DMS153 (cell line): ENCODE results near the gene USP12.
"Not testable (repeated sequence)": the region's sequence is repeated elsewhere in the genome, so short reads cannot be mapped to it uniquely, and the experiment has no call there.

ENCODE experiments used
- DNase-seq: peaks from one replicate; lab custom pipeline; 2025; lab: John Stamatoyannopoulos, UW

USP12 gene

DNA sequence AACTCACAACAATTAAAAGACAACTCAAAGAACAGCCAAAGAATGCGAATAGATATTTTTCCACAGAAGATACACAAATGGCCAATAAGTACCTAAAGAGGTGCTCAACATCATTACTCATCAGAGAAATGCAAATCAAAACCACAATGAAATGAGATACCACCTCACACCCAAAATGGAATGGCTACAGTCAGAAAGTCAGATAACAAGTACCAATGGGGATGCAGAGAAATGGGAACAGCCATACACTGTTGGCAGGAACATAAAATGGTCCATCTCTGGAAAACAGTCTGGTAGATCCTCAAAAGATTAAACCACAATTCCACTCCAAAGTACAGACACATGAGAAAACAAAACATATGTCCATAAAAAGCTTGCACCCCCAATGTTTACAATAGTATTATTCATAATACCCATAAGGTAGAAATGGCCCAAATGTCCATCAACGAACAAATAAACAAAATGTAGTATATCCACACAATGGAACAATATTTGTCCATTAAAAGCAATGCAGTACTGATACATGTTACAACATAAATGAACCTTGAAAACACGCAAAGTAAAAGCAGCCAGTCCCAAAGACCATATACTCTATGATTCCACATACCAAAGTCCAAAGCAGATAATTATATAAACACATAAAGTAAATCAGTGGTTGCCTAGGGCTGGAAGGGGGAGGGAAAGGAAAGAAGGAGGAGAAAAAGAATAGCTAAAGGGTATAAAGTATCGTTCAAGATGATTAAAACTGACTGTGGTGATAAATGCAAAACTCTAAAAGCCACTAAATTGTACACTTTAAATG, 19.6 kb downstream of the USP12 start:
- no peak for DNase-seq

DNA sequence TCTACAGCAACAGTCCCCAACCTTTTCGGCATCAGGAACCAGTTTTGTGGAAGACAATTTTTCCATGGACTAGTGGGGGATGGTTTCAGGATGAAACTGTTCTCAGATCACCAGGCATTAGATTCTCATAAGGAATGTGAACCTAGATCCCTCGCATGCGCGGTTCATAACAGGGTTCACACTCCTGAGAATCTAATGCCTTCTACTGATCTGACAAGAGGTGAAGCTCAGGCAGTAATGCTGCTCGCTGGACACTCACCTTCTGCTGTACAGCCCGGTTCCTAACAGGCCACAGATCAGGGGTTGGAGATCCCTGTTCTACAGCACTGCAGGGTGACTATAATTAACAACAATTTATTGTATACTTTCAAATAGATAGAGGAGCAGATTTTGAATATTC, 21.9 kb downstream of the USP12 start:
- DNase-seq: no peak

DNA sequence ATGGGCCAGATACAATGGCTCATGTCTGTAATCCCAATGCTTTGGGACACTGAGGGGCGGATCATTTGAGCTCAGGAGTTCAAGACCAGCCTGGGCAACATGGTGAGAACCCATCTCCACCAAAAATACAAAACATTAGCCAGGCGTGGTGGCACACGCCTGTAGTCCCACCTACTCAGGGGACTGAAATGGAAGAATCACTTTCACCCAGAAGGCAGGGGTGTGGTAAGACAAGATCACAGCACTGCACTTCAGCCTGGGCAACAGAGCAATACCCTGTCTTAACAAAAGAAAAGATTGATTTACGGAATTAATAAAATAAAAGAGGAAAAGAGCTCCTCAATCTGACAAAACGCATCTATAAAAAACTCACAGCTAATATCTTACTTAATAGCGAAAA, 22.7 kb downstream of the USP12 start:
- no peak for DNase-seq

DNA sequence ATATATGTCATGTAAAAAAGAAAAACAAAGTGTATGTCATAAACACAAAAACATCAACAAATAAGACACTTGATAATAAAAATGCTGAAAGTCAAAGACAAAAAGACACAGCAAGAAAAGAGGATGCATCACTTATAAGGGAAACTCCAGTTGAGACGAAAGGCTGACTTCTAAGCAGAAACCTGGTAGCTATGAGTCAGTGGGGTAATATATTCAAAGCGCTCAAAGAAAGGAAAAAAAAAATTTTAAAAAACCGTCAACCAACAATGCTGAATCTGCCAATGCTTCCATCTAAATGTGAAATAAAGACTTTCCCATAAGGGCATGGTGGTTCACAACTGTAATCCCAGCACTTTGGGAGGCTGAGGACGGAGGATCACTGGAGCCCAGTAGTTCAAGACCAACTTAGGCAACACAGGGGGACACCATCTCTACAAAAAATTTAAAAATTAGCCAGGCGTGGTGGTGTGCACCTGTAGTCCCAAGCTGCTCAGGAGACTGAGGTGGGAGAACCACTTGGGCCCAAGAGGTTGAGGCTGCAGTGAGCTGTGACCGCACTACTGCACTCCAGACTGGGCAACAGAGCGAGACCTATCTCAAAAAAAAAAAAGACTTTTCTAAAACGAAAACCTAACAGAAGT, 24.0 kb downstream of the USP12 start:
- DNase-seq: no peak

DNA sequence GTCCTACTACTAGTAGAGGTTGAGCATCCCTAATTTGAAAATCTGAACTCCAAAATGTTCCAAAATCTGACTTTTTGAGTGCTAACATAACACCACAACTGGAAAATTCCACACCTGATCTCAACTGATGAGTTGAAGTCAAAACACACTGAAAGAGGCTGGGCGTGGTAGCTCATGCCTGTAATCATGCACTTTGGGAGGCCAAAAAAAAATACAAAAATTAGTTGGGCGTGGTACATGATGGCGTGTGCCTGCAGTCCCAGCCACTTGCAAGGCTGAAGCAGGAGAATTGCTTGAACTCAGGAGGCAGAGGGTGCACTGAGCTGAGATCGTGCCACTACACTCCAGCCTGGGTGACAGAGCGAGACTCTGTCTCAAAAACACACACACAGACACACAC, 29.9 kb downstream of the USP12 start:
- no peak for DNase-seq

DNA sequence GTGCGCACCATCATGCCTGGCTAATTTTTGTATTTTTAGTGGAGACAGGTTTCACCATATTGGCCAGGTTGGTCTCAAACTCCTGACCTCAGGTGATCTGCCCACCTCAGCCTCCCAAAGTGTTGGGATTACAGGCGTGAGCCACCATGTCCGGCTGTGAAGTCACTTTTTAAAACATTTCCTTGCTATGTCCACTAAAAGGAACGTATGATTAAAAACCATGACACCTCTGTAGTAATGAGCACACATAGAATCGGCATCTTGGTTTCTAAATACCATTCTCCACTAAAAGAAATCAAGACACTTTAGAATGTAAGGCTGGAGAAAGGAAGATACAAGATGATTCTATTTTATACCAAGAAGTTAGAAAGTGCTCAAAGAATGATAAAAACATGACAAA, 30.5 kb downstream of the USP12 start:
- DNase-seq: not testable (repeated sequence)

DNA sequence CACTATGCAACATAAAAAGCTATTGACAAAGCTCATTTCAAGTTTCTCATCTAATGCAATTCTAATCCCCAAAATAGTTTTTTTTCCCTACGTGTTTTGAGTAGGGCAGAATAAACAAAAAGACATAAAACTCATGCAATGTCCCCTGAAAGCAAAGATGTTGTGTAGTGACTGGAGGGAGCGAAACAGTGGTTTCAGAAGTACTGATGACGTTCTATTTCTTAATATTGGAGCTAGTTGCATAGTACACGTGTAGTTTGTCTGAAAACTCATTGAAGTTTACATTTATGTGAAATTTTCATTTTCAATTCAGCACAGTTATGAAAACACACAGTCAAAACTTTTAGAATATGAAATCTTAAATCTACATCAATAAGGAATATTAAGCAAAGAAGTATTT, 31.6 kb downstream of the USP12 start:
- no peak for DNase-seq

DNA sequence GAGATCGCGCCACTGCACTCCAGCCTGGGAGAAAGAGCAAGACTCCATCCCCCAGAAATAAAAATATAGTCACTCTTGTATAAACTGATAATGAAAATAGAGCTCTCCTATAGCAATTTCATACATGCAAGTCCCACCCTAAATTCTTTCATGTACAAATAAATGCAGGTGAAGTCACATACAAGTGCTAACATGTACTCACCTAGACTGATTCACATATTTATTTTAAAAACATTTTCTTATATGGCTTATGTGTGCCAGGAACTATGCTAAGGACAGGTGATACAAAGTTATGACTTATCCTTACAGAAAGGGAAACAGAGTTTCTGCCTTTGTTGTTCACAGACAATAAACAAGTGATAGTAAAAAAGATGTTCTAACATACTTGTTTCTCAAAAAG, 32.0 kb downstream of the USP12 start:
- DNase-seq: no peak

DNA sequence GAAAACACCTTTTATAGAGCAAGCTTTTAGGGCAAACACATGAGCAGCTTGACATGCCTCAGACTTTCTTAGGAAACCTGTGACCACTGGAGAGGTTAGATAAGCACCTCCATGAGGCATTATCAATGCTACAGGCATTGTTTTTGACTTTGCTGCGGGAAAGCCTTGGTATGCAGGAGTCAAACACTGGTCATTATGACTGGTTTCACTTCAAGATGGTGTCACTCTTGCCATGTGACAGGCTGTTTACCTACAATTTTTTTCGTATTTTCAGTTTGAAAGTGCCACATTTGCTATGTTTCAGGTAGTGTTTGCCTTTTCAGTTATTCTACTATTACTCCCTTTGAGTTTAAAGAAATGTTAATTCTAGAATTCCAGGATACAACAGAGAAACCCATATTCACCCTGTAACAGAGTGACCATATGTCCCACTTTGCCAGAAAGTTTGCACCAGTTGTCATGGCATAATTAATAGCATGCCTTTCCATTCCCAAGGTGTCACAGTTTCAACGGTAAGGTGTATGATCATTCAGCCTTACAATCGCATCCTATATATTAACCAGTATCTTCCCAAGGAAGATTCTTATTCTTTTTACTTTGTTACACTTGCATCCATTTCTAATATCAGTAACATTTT, 33.0 kb downstream of the USP12 start:
- DNase-seq: no peak

DNA sequence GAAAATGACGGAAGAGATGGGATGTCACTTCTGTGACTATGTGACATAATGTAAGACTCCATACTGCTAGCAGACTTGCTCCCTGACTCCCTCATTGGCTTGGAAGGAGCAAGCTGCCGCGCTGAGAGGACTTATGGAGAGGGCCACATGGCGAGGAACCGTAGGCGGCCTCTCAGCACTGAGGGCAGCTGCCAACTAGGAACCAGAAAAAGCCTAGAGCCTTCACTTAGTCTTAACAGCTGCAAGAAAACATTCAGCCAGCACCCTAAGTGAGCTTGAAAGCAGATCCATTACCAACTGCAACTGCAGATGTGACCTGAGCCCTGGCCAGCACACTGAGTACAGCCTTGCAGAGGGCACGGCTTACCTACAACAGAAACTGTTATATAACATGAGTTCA, 33.9 kb downstream of the USP12 start:
- DNase-seq: no peak

DNA sequence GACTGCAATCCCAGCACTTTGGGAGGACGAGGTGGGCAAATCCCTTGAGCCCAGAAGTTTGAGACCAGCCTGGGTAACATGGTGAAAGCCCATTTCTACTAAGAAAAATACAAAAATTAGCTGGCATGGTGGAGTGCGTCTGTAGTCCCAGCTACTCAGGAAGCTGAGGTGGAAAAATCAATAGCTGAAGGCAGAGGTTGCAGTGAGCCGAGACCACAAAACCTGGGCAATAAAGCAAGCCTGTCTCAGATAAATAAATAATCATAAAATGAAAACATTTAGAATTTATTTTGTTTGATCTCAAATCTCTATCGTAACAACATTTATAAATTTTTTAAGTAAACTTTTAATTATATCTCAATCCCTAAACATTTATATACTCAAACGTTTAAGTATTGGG, 36.6 kb downstream of the USP12 start:
- no peak for DNase-seq

DNA sequence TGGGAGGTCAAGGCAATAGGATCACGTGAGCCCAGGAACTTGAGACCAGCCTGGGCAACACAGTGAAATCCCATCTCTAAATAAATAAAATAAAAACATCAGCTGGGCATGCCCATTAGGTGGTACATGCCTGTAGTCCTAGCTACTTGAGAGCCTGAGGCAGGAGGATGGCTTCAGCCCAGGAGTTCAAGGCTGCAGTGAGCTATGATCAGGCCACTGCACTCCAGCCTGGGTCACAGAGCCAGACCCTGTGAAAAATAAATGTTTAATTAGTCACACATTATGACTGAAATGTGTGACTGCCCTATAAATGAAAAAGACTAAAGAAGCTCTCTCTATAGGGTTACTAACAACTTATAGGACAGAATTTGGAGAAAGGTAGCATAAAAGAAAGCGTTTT, 37.7 kb downstream of the USP12 start:
- DNase-seq: no peak

DNA sequence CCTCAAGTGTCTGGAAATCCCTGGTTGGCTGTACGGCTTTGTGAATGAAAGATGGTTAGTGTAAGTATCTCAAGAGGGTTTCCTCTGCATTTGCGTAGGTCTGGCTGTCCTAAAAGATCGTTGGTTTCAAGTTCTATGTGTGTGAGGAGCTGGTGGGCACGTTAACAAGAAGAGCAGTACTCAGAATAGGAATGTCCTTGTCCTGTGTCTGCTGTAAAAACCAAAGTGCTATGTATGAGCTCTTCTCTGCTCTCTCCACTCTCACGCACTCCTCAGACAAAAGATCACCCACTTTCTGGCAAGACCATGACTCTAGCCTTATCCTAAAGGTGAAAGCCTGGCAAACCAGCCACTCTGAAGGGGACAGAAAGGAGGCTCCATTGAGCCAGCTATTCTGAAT, 39.1 kb downstream of the USP12 start:
- DNase-seq: no peak

DNA sequence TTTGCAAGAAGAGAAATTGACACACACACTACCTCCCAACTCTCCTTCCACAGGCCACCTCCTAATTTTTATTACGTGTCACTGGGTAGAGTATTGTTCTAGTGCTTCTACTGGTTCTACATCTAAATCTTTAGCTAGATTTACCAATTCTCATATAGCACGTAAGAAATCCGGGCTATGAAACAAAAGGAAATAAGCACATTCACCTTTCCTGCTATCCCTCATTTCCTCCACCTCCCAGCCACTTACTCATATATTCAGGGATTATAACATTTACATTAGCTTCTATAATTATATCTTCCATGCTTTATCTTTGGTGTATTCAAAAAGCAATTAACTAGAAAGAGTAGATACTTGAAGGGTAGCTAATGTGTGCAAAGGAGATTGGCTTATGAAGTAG, 39.7 kb downstream of the USP12 start:
- DNase-seq: no peak

DNA sequence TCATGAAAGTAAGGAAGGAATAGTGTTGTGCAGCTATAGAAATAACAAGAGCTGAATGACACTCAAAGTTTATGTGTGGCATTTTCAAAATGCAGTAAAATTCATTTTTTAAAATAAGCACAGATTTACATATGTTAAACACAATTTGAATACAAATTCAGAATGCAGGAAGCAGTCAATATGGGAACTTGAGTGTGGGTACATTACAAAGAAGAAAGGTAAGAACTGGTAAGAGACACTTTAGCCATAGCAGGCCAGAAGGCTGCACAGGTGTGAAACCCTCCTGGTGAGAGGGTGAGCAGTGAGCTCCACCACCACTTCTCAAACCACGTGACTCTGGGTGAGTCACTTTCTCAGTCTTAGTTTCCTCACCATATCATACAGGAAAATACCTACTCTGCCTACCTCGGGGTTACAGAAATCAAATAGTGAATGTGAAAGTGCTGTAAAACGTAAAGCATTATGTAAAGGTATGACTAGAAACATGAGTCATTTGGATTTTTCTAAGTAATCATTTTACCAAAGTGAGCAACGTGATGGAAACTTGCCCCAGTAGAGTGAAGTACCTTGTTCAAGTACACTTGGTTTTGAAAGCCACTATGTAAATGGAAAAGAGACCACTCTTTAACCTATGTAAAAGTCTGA, 40.5 kb downstream of the USP12 start:
- DNase-seq: no peak

DNA sequence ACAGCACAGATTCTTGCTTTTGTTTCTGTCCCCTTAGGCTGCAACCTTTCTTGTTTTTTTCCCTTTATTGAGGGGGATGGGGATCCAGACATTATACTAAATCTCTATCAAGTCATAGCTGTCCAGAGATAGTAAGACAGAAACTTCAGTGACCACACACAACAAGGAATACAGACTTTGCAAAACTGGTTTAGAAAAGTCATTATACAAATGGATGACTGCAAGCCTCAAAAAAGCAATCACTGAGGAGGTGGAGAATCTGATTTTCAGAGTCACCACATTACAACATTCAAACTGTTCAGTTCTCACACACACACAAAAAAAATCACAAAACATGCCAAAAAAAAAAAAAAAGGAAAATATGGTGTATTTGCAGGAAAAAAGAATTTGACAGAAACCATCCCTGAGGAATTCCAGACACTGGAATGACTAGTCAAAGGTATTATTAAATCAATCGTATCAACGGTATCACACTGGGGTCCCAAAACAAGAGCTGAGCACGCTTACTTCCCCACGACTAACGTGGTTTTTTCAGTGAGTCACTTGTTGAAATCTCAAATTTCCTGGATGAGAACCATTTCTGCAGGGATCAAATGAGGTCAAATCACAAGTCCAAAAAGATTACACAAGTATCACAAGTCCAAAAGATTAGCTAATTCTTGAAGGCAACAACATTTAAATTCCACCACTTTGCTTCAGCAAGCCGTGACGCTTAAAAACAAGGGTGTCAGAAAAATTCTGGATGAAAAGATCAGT, 41.2 kb downstream of the USP12 start:
- DNase-seq: no peak

DNA sequence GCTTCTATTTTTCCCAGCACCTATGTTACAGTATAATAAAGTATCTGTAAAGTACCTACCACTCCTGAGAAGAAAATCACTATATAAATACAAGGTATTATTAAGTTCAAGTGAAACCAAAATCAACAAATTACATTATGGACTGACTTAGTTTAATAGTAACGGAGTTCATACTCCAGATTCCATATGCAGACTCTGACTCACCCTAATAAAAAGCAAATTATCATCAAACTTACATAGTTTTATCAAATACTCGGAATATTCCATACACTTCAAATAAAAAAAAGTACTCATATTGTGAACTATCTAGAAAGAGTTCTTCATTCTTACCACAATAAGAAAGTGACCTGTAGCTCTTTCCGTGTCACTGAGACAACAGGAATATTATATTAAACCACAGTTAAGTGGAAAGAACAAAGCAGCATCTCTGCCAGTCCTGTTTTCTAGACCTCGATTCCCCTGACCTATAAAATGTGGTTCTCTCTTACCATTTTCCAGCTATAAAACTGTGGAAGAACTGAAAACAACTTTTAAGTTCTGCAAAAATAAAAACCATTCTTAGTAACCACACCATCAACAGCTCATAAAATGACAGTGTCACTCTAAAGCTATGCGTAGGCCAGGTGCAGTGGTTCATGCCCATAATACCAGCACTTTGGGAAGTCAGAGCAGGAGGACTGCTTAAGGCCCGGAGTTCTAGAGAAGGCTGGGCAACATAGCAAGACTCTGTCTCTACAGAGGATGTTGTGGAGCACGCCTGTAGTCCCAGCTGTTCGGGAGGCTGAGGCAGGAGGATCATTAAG, 42.6 kb downstream of the USP12 start:
- DNase-seq: no peak

DNA sequence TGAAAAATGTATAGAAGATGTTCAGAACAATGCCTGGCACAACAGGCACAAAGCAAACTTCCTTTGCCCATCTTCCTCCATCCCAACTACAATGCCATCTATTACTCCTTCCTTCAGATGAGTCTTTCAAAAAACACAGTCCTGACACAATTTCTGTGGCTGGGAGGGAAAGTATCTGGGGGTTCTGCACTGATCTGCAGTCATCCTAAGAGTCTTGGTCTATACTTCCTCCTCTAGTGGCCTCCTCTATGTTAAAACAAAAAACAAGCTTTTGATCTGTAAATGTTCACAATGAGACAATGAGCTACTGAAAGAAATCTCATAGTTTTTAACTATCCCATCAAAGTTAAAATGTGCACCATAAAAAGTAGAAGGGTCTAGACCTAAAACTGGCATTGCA, 44.8 kb downstream of the USP12 start:
- no peak for DNase-seq

DNA sequence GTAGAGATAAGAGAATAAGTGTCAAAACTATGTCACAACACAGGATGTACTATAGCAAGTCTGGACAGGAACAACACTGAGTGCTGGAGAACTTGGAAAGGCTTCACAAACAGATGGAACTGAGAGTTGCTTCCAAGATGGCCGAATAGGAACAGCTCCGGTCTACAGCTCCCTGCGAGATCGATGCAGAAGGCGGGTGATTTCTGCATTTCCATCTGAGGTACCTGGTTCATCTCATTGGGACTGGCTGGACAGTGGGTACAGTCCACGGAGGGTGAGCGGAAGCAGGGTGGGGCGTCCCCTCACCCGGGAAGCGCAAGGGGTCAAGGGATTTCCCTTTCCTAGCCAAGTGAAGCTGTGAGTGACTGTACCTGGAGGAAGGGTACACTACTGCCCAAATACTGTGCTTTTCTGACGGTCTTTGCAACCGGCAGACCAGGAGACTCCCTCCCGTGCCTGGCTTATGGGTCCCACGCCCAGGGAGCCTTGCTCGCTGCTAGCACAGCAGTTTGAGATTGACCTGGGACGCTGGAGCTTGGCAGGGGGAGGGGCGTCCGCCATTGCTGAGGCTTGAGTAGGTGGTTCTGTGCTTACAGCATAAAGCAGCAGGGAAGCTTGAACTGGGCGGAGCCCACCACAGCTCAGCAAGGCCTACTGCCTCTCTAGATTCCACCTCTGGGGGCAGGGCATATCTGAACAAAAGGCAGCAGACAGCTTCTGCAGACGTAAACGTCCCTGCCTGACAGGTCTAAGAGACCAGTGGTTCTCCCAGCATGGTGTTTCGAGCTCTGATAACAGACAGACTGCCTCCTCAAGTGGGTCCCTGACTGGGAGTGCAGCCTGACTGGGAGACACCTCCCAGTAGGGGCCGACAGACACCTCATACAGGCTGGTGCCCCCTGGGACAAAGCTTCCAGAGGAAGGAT, 46.0 kb downstream of the USP12 start:
- DNase-seq: peak; percentile 88

DNA sequence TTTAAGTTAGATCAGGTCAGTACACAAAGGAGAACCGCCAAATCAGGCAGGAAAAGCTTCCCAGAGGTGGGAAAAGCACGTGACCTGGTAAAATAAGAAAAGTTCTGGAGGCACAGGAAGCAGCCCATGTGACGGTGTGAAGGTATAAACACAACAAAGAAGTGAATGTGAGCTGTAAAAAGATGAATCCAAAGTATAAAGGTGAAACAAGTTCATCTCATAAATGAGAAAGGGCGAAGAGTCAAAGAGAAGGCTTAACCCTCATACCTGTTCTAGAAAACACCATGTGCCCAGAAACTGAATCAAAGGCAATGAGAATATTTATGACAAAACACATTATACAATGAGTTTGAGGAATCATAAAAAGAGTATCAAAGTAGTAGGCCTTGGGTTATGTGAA, 47.0 kb downstream of the USP12 start:
- DNase-seq: no peak
